Gastrocnemius medialis (tissue), 4 donors: Measurements from ENCODE around the gene ALCAM. TPM values are rescaled to one million over a fixed set of nuclear protein-coding genes. Genes with fewer than 3 reads are reported as not detected.

Experiments used
- ATAC-seq, 2 donors: fragments of 150-250 bp; one replicate each; pipeline ENCODE4 v1.9.1; 2016
- DNase-seq, 2 donors: peaks; one replicate each; pipeline ENCODE4 v3.0.0-alpha.2; 2019
- H3K27ac ChIP-seq, 4 donors: fragments of 200-600 bp; sonication (generic); 1 replicate in 1 of 4; 2 replicates in 3 of 4; pipeline ENCODE4 v1.5.1; 2016 to 2018; ENCODE audit warnings: mild to moderate bottlenecking in 2 of 4, moderate library complexity in 1 of 4
- H3K27me3 ChIP-seq, 3 donors: fragments of 200-600 bp; sonication (generic) in 2 of 3; 1 replicate in 1 of 3; 2 replicates in 2 of 3; pipeline versions ENCODE4 v1.5.1 to v1.6.0; 2016 to 2019; ENCODE audit warnings: mild to moderate bottlenecking in 1 of 3, moderate library complexity in 1 of 3
- H3K36me3 ChIP-seq, 2 donors: fragments of 200-600 bp; sonication (generic) in 1 of 2; one replicate each; pipeline ENCODE4 v1.5.1; 2017 to 2018
- H3K4me1 ChIP-seq, 2 donors: fragments of 200-600 bp; sonication (generic) in 1 of 2; one replicate each; pipeline ENCODE4 v1.5.1; 2016 to 2017; ENCODE audit warnings: mild to moderate bottlenecking in 2 of 2
- H3K4me3 ChIP-seq, 4 donors: fragments of 200-600 bp; sonication (generic) in 3 of 4; 1 replicate in 1 of 4; 2 replicates in 3 of 4; pipeline ENCODE4 v1.5.1; 2016 to 2019; ENCODE audit warnings: mild to moderate bottlenecking in 2 of 4
- H3K9me3 ChIP-seq, 3 donors: fragments of 200-600 bp; sonication (generic) in 2 of 3; 1 replicate in 1 of 3; 2 replicates in 2 of 3; pipeline ENCODE4 v1.5.1; 2016 to 2019
- CTCF ChIP-seq, 5 experiments: fragments of 450-650 bp in 3 of 5; fragments of 200-600 bp in 2 of 5; sonication (generic) in 2 of 5; IDR thresholded peaks in 4 of 5; conservative IDR thresholded peaks in 1 of 5; 1 replicate in 4 of 5; 2 replicates in 1 of 5; pipeline ENCODE4 v1.5.1; 2016 to 2019; ENCODE audit warnings: antibody characterized with exemption in 5 of 5, mild to moderate bottlenecking in 3 of 5, moderate library complexity in 3 of 5
- POLR2A ChIP-seq, 2 donors: fragments of 450-650 bp; IDR thresholded peaks; one replicate each; pipeline ENCODE4 v1.6.1; 2017; ENCODE audit warnings: antibody characterized with exemption in 2 of 2, mild to moderate bottlenecking in 2 of 2, moderate library complexity in 2 of 2
- in situ Hi-C, 4 donors: fragments of 200-750 bp; cut with MboI; loops; one replicate each; pipeline versions ENCODE4 v1.15.0 to v1.8.0; 2017; ENCODE audit warnings: low sequenced_read_pairs in 4 of 4
- intact Hi-C: fragments of 100-400 bp; cut with DNase I; formaldehyde crosslinking; loops from one replicate; pipeline ENCODE4 v1.15.1; 2023; ENCODE audit warnings: low total_unique reads
- total RNA-seq, 4 donors: library from RNA; depleted of rRNA; stranded (reverse); fragments of >200 nt; gene quantifications; one replicate each; pipeline versions ENCODE4 v1.1.0 to v1.2.3, GENCODE V29; 2016

ALCAM gene
- total RNA-seq, 4 donors from 2014 or later, result 0.82 to 3.5 (median 1.6) TPM

GRCh38 chr3:105532251-105532650, 165.5 kb downstream of the ALCAM start:
- no peaks in the 10 kb centered on the region for H3K4me1 ChIP-seq
- intact Hi-C loops, result no loop called here
- ATAC-seq, result no peak

GRCh38 chr3:105533960-105534359, 167.3 kb downstream of the ALCAM start:
- no peak overlapping the region for H3K27ac ChIP-seq
- ATAC-seq, result no peak
- TF ChIP-seq CTCF (IDR thresholded peaks at IDR 0.05 in 4 of 5, conservative IDR thresholded peaks at IDR 0.05 in 1 of 5) (no peak), POLR2A (IDR thresholded peaks at IDR 0.05) (no peak)
- H3K27me3 ChIP-seq, result no peaks in the 10 kb centered on the region
- no peaks in the 10 kb centered on the region for H3K4me1 ChIP-seq
- no peaks in the 10 kb centered on the region for H3K36me3 ChIP-seq
- no peaks in the 10 kb centered on the region for H3K9me3 ChIP-seq
- intact Hi-C loops (no loop called here), in situ Hi-C loops (no loop called here)
- no peak for DNase-seq
- no peak overlapping the region for H3K4me3 ChIP-seq

More at GRCh38 chr3:105532251-105532650, 165.5 kb downstream of the ALCAM start:
- no peak overlapping the region for H3K27ac ChIP-seq
- no peaks in the 10 kb centered on the region for H3K9me3 ChIP-seq
- H3K27me3 ChIP-seq, result no peaks in the 10 kb centered on the region
- in situ Hi-C loops, result no loop called here
- TF ChIP-seq CTCF (IDR thresholded peaks at IDR 0.05 in 4 of 5, conservative IDR thresholded peaks at IDR 0.05 in 1 of 5), result no peak
- TF ChIP-seq POLR2A (IDR thresholded peaks at IDR 0.05), result no peak
- H3K36me3 ChIP-seq, result no peaks in the 10 kb centered on the region
- no peak for DNase-seq
- H3K4me3 ChIP-seq, result no peak overlapping the region

GRCh38 chr3:105534491-105534890, 167.8 kb downstream of the ALCAM start:
- Histone ChIP-seq H3K27ac (no peak overlapping the region), H3K4me3 (no peak overlapping the region), H3K4me1 (no peaks in the 10 kb centered on the region), H3K9me3 (no peaks in the 10 kb centered on the region), H3K27me3 (no peaks in the 10 kb centered on the region), H3K36me3 (no peaks in the 10 kb centered on the region)
- DNase-seq (no peak), ATAC-seq (no peak)
- in situ Hi-C loops (no loop called here), intact Hi-C loops (no loop called here)
- TF ChIP-seq CTCF (IDR thresholded peaks at IDR 0.05 in 4 of 5, conservative IDR thresholded peaks at IDR 0.05 in 1 of 5) (no peak), POLR2A (IDR thresholded peaks at IDR 0.05) (no peak)

GRCh38 chr3:105537371-105538080, 170.8 kb downstream of the ALCAM start:
- no peaks in the 10 kb centered on the region for H3K4me1 ChIP-seq
- H3K36me3 ChIP-seq, result no peaks in the 10 kb centered on the region
- H3K4me3 ChIP-seq, result no peak overlapping the region
- TF ChIP-seq CTCF (IDR thresholded peaks at IDR 0.05 in 4 of 5, conservative IDR thresholded peaks at IDR 0.05 in 1 of 5) (no peak), POLR2A (IDR thresholded peaks at IDR 0.05) (no peak)
- ATAC-seq (no peak), DNase-seq (no peak)
- intact Hi-C loops (no loop called here), in situ Hi-C loops (no loop called here)
- H3K27me3 ChIP-seq, result no peaks in the 10 kb centered on the region
- no peaks in the 10 kb centered on the region for H3K9me3 ChIP-seq
- H3K27ac ChIP-seq, result no peak overlapping the region

GRCh38 chr3:105538483-105538882, 171.8 kb downstream of the ALCAM start:
- intact Hi-C loops (no loop called here), in situ Hi-C loops (no loop called here)
- TF ChIP-seq CTCF (IDR thresholded peaks at IDR 0.05 in 4 of 5, conservative IDR thresholded peaks at IDR 0.05 in 1 of 5) (no peak), POLR2A (IDR thresholded peaks at IDR 0.05) (no peak)
- Histone ChIP-seq H3K4me1 (no peaks in the 10 kb centered on the region), H3K27me3 (no peaks in the 10 kb centered on the region), H3K27ac (no peak overlapping the region), H3K36me3 (no peaks in the 10 kb centered on the region), H3K9me3 (no peaks in the 10 kb centered on the region), H3K4me3 (no peak overlapping the region)
- DNase-seq (no peak), ATAC-seq (no peak)
